Endothelial cell of umbilical vein (primary cell): ENCODE data around the gene ITPKB. TPM values are rescaled to one million over a fixed set of nuclear protein-coding genes. Genes with fewer than 3 reads are reported as not detected.

Source experiments
- BruUV-seq: library from RNA; stranded (reverse); fragments of 400-500 nt; replicated peaks from 2 replicates; lab custom pipeline; 2021; lab: Mats Ljungman, UMichigan
- CTCF ChIA-PET: fragments of 300-600, 350-600 bp; sonication (Branson Sonifier 250); formaldehyde crosslinking; loops from one replicate; lab custom pipeline; 2021; ENCODE audit warnings: antibody characterized with exemption, inconsistent platforms; lab: Charles Lee
- POLR2A ChIA-PET: fragments of 300-600, 350-600 bp; sonication (Branson Sonifier 250); formaldehyde crosslinking; loops from one replicate; lab custom pipeline; 2021; ENCODE audit warnings: antibody characterized with exemption, inconsistent platforms; lab: Charles Lee
- DNase-seq: peaks from one replicate; pipeline ENCODE4 v3.0.0-alpha.2; 2011; ENCODE audit warnings: low read depth, low spot score
- FAIRE-seq: peaks from 2 replicates; lab custom pipeline; 2011; peaks lifted over from hg19 to GRCh38; lab: Jason Lieb, UNC
- H2AFZ ChIP-seq: 2 replicates; pipeline ENCODE4 v1.6.0; 2012; ENCODE audit warnings: low read depth, low read length, control low read depth, inconsistent platforms
- H3K27ac ChIP-seq: 2 replicates; pipeline ENCODE4 v1.5.1; 2011; ENCODE audit warnings: low read depth, mild to moderate bottlenecking, control low read depth, low read length, moderate library complexity; ENCODE audit not compliant: insufficient read depth
- H3K27me3 ChIP-seq, 2 experiments: 2 replicates each; pipeline versions ENCODE4 v1.6.0 to v1.6.1; 2011; ENCODE audit warnings: low read length in 2 of 2, mixed read lengths in 1 of 2; ENCODE audit not compliant: control insufficient read depth in 2 of 2, insufficient read depth in 2 of 2
- H3K36me3 ChIP-seq, 2 experiments: 2 replicates in 1 of 2; 3 replicates in 1 of 2; pipeline ENCODE4 v1.5.1; 2011; ENCODE audit warnings: low read length in 2 of 2, mild to moderate bottlenecking in 1 of 2, moderate library complexity in 1 of 2; ENCODE audit not compliant: control insufficient read depth in 2 of 2, insufficient read depth in 2 of 2; ENCODE audit errors: extremely low read depth in 1 of 2
- H3K4me1 ChIP-seq: 3 replicates; pipeline ENCODE4 v1.5.1; 2011; ENCODE audit warnings: mild to moderate bottlenecking, low read length; ENCODE audit not compliant: control insufficient read depth, insufficient read depth; ENCODE audit errors: extremely low read depth
- H3K4me2 ChIP-seq: 2 replicates; pipeline ENCODE4 v1.6.1; 2011; ENCODE audit warnings: low read length, control low read depth, mixed read lengths; ENCODE audit not compliant: insufficient read depth
- H3K4me3 ChIP-seq, 3 experiments: fragments of 200-600 bp in 1 of 3; sonication (generic), shearing (Covaris generic) in 1 of 3; replicated peaks in 1 of 3; 2 replicates each; pipeline ENCODE4 v1.5.1; 2011 to 2016; ENCODE audit warnings: control low read depth in 3 of 3, low read length in 3 of 3, mild to moderate bottlenecking in 2 of 3, inconsistent platforms in 1 of 3, low read depth in 1 of 3, moderate library complexity in 1 of 3; ENCODE audit not compliant: insufficient read depth in 1 of 3
- H3K79me2 ChIP-seq: 2 replicates; pipeline ENCODE4 v1.6.0; 2012; ENCODE audit warnings: low read length, inconsistent platforms; ENCODE audit not compliant: control insufficient read depth, insufficient read depth
- H3K9ac ChIP-seq: replicated peaks from 2 replicates; pipeline ENCODE3; 2011; ENCODE audit warnings: low read length, control low read depth; ENCODE audit not compliant: insufficient read depth; ENCODE audit errors: extremely low read depth
- H3K9me1 ChIP-seq: replicated peaks from 3 replicates; pipeline ENCODE4 v1.6.0; 2011; ENCODE audit warnings: mild to moderate bottlenecking, low read length; ENCODE audit not compliant: control insufficient read depth, insufficient read depth; ENCODE audit errors: extremely low read depth
- H3K9me3 ChIP-seq: replicated peaks from 2 replicates; pipeline ENCODE4 v1.5.1; 2012; ENCODE audit warnings: low read length, inconsistent platforms; ENCODE audit not compliant: control insufficient read depth, insufficient read depth
- H4K20me1 ChIP-seq: replicated peaks from 2 replicates; pipeline ENCODE3; 2011; ENCODE audit warnings: mild to moderate bottlenecking, low read length; ENCODE audit not compliant: control insufficient read depth, insufficient read depth; ENCODE audit errors: extremely low read depth
- EZH2 ChIP-seq: IDR thresholded peaks from 2 replicates; pipeline ENCODE4 v1.6.1; 2012; ENCODE audit warnings: borderline replicate concordance, low read depth, mild to moderate bottlenecking, moderate library complexity, low read length, inconsistent platforms; ENCODE audit not compliant: severe bottlenecking
- FOS ChIP-seq: IDR thresholded peaks from 2 replicates; pipeline ENCODE4 v1.6.1; 2011; ENCODE audit warnings: mild to moderate bottlenecking, low read length, moderate library complexity, borderline replicate concordance; ENCODE audit not compliant: insufficient read depth
- GATA2 ChIP-seq: IDR thresholded peaks from 2 replicates; pipeline ENCODE4 v1.7.0; 2011; ENCODE audit warnings: low read depth, mild to moderate bottlenecking, moderate library complexity, mixed read lengths, low read length; ENCODE audit not compliant: insufficient read length, insufficient read depth
- JUN ChIP-seq: IDR thresholded peaks from 2 replicates; pipeline ENCODE4 v1.6.1; 2011; ENCODE audit warnings: borderline replicate concordance, low read depth; ENCODE audit not compliant: insufficient read length, insufficient read depth
- MYC ChIP-seq: IDR thresholded peaks from one replicate; pipeline ENCODE4 v1.6.1; 2011; ENCODE audit warnings: mild to moderate bottlenecking, low read depth, low read length
- POLR2A ChIP-seq: IDR thresholded peaks from 2 replicates; pipeline ENCODE4 v1.6.1; 2012; ENCODE audit warnings: low read depth, mild to moderate bottlenecking, control low read depth, low read length
- POLR2AphosphoS5 ChIP-seq: IDR thresholded peaks from 2 replicates; pipeline ENCODE4 v1.6.1; 2012; ENCODE audit warnings: low read depth, mild to moderate bottlenecking, control low read depth, low read length, moderate library complexity; ENCODE audit not compliant: insufficient read depth
- dilution Hi-C: fragments of 300-500 bp; cut with MboI; formaldehyde crosslinking; loops from one replicate; pipeline ENCODE4 v1.15.0; 2019; ENCODE audit warnings: low sequenced_read_pairs; ENCODE audit not compliant: extremely low pct_ligation_motif_present
- intact Hi-C: fragments of 100-400 bp; cut with micrococcal nuclease; formaldehyde crosslinking; loops from one replicate; pipeline ENCODE4 v1.10.0; 2022
- polyA plus RNA-seq, 4 experiments: library from polyadenylated mRNA; depleted of rRNA in 3 of 4; stranded (reverse) in 3 of 4; unstranded in 1 of 4; fragments of >200 nt; gene quantifications; 2 replicates each; pipeline versions ENCODE4 v1.2.1 to v1.2.3, GENCODE V29; 2011 to 2012; ENCODE audit warnings: missing spikeins in 1 of 4
- total RNA-seq: library from RNA; stranded (reverse); gene quantifications from 2 replicates; pipeline ENCODE4 v1.2.3, GENCODE V29; 2021
- TF ChIP-seq, protein P1 (sequence below): IDR thresholded peaks from 2 replicates; pipeline ENCODE4 v1.6.1; 2011; ENCODE audit not compliant: insufficient read depth, insufficient read length
- TF ChIP-seq, protein P2 (sequence below), 2 donors: IDR thresholded peaks; 1 replicate in 1 of 2; 2 replicates in 1 of 2; pipeline ENCODE4 v1.5.1; 2011; ENCODE audit warnings: low read length in 2 of 2, mild to moderate bottlenecking in 2 of 2, moderate library complexity in 2 of 2, control low read depth in 1 of 2, inconsistent platforms in 1 of 2, low read depth in 1 of 2; ENCODE audit not compliant: insufficient read depth in 1 of 2; ENCODE audit errors: extremely low read depth in 1 of 2

ITPKB gene
- total and polyA plus RNA-seq, 2 donors (not counting 3 experiments of a cell fraction or from before 2014, with no cell fraction given): 7.7 to 34.8 TPM

DNA sequence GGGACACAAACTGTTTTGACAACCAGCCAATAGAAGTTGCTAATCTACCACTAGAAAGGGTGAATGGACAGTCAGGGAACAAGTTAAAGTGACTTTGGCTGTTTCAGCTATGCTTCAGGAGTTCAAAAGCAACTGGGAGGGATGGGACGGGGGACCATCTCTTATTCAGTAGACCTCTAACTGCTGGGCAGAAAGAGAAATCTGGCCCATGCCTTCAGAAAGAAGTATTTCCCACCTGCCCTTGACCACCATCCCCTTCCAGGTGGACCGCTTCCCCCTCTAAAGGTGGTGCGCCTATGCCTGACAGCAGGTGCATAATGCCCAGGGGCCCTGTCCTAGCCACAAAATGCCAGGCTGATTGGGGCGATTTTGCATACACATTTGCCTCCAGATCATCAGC lies 5.2 kb downstream of the ITPKB start:
- H4K20me1 ChIP-seq: peaks cover 2% of the 10 kb centered on the region
- no peaks in the 10 kb centered on the region for H3K9me1 ChIP-seq
- H3K27me3 ChIP-seq: no peaks in the 10 kb centered on the region
- H3K4me1 ChIP-seq: peaks cover 13% of the 10 kb centered on the region
- CTCF ChIA-PET: interaction anchor here (0.9 to 2.1 kb wide), 3 partner anchors 85 to 96 kb away, joined by 3 to 5 read pairs (median 3); no protein-coding TSS in a partner anchor
- POLR2A ChIA-PET: no interaction called here
- dilution Hi-C loops (no loop called here), intact Hi-C loops (loop anchor here (10.0 kb wide), 1 partner anchor 211 kb away; the partner anchor contains the start of gene COQ8A)
- no peak overlapping the region for H2AFZ ChIP-seq
- TF ChIP-seq GATA2 (no peak), FOS (no peak), JUN (no peak), MYC (no peak), POLR2AphosphoS5 (no peak), POLR2A (no peak), EZH2 (no peak)
- TF ChIP-seq, protein P1, sequence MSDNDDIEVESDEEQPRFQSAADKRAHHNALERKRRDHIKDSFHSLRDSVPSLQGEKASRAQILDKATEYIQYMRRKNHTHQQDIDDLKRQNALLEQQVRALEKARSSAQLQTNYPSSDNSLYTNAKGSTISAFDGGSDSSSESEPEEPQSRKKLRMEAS: no peak
- TF ChIP-seq, protein P2, sequence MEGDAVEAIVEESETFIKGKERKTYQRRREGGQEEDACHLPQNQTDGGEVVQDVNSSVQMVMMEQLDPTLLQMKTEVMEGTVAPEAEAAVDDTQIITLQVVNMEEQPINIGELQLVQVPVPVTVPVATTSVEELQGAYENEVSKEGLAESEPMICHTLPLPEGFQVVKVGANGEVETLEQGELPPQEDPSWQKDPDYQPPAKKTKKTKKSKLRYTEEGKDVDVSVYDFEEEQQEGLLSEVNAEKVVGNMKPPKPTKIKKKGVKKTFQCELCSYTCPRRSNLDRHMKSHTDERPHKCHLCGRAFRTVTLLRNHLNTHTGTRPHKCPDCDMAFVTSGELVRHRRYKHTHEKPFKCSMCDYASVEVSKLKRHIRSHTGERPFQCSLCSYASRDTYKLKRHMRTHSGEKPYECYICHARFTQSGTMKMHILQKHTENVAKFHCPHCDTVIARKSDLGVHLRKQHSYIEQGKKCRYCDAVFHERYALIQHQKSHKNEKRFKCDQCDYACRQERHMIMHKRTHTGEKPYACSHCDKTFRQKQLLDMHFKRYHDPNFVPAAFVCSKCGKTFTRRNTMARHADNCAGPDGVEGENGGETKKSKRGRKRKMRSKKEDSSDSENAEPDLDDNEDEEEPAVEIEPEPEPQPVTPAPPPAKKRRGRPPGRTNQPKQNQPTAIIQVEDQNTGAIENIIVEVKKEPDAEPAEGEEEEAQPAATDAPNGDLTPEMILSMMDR (IDR thresholded peaks at IDR 0.05; ENCODE audit: extremely low read depth in 1 of 2, insufficient read depth in 1 of 2, low read depth in 1 of 2, low read length in 2 of 2): no peak
- FAIRE-seq (no peak), DNase-seq (no peak)
- no peaks in the 10 kb centered on the region for H3K9me3 ChIP-seq
- H3K27ac ChIP-seq: no peak overlapping the region
- H3K36me3 ChIP-seq: peaks cover 2 to 5% of the 10 kb centered on the region in 2 experiments
- no peak overlapping the region for H3K4me3 ChIP-seq
- H3K9ac ChIP-seq: no peak overlapping the region
- H3K4me2 ChIP-seq: no peak overlapping the region
- peaks cover 40% of the 10 kb centered on the region for H3K79me2 ChIP-seq
- no TSS peak for BruUV-seq
